Measurements from ENCODE around the gene ELFN1. TPM values are rescaled to one million over a fixed set of nuclear protein-coding genes. Genes with fewer than 3 reads are reported as not detected.

ELFN1 gene
- total RNA-seq = 0.65 and 1.1 TPM in 2 replicates

GRCh38 chr7:1669954-1670893 lies at the start of gene ELFN1:
Gene ELFN1 (plus strand): TSS chr7:1670277. CDS start chr7:1744597, 74,320 bp downstream.

Other genes starting within 250 kb of the ELFN1 start
- 28.9 and 34.0 TPM in 2 replicates for gene MICALL2, start 210.8 kb upstream of the ELFN1 start, total RNA-seq
- gene INTS1, start 165.9 kb upstream of the ELFN1 start, total RNA-seq = 74.8 and 92.8 TPM in 2 replicates
- 20.7 and 31.4 TPM in 2 replicates for gene MAFK, start 139.6 kb upstream of the ELFN1 start, total RNA-seq
- gene TMEM184A, start 114.1 kb upstream of the ELFN1 start, total RNA-seq = 0.10 and 0.33 TPM in 2 replicates
- 20.3 and 33.7 TPM in 2 replicates for gene PSMG3, start 100.2 kb upstream of the ELFN1 start, total RNA-seq

All from vein endothelial cell (primary cell).